ENCODE measurements around the gene FOXL2NB.

DNA sequence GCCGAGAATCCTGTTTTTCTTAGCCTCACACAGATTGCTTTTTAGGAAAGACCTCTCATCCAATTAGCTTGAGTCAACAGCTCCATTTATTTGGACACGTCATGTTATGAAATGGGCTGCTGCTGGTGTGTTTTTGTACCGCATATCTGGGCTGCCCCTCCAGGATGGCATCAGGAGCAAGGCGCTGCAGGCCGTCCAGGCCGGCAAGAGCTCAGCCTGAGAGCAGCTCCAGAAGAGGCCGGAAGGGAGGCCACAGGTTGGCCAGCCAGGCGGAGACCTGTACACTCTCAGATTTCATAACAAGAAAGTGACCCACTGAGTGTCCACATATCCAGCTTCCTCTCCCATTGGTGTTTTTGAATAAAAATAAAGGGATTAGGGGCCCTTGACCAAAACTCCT lies 28.3 kb downstream of the FOXL2NB start:
- TF ChIP-seq, protein P1, sequence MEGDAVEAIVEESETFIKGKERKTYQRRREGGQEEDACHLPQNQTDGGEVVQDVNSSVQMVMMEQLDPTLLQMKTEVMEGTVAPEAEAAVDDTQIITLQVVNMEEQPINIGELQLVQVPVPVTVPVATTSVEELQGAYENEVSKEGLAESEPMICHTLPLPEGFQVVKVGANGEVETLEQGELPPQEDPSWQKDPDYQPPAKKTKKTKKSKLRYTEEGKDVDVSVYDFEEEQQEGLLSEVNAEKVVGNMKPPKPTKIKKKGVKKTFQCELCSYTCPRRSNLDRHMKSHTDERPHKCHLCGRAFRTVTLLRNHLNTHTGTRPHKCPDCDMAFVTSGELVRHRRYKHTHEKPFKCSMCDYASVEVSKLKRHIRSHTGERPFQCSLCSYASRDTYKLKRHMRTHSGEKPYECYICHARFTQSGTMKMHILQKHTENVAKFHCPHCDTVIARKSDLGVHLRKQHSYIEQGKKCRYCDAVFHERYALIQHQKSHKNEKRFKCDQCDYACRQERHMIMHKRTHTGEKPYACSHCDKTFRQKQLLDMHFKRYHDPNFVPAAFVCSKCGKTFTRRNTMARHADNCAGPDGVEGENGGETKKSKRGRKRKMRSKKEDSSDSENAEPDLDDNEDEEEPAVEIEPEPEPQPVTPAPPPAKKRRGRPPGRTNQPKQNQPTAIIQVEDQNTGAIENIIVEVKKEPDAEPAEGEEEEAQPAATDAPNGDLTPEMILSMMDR (IDR thresholded peaks at IDR 0.05; ENCODE audit: insufficient read depth, low read depth, low read length): no peak
- TF ChIP-seq EZH2 (IDR thresholded peaks at IDR 0.05; ENCODE audit: insufficient read depth, low read length): no peak

All from astrocyte (in vitro differentiated cells and primary cell).